CD4-positive, CD25-positive, alpha-beta regulatory T cell (primary cell): Measurements from ENCODE around the gene XBP1. TPM values are rescaled to one million over a fixed set of nuclear protein-coding genes. Genes with fewer than 3 reads are reported as not detected.

ENCODE experiments used
- ATAC-seq, 2 donors: fragments of 150-1000 bp; cut with Tn5 transposase; one replicate each; pipeline ENCODE4 v1.10.0; 2021; ENCODE audit warnings: low read depth in 2 of 2, moderate number of reproducible peaks in 2 of 2, moderate library complexity in 1 of 2
- DNase-seq, 3 donors: peaks; one replicate each; pipeline versions ENCODE4 v3.0.0 to v3.0.0-alpha.2; 2012 to 2022; ENCODE audit warnings: mixed read lengths in 1 of 3
- H3K27ac ChIP-seq: one replicate; pipeline ENCODE4 v1.7.0; 2013; ENCODE audit warnings: mild to moderate bottlenecking, low read length; ENCODE audit not compliant: insufficient read depth, poor library complexity, severe bottlenecking
- H3K27me3 ChIP-seq: one replicate; pipeline ENCODE4 v1.7.0; 2013; ENCODE audit warnings: low read length; ENCODE audit not compliant: control insufficient read depth, insufficient read depth
- H3K36me3 ChIP-seq: one replicate; pipeline ENCODE4 v1.7.0; 2013; ENCODE audit warnings: mild to moderate bottlenecking, low read length, moderate library complexity; ENCODE audit not compliant: control insufficient read depth, insufficient read depth
- H3K4me1 ChIP-seq: 2 replicates; pipeline ENCODE4 v1.7.0; 2013; ENCODE audit warnings: mild to moderate bottlenecking, low read length; ENCODE audit not compliant: insufficient read depth, control insufficient read depth, poor library complexity, severe bottlenecking
- H3K4me3 ChIP-seq: one replicate; pipeline ENCODE4 v1.7.0; 2013; ENCODE audit warnings: low read depth, mild to moderate bottlenecking, low read length, moderate library complexity
- H3K9me3 ChIP-seq, 2 experiments: 1 replicate in 1 of 2; 2 replicates in 1 of 2; pipeline ENCODE4 v1.7.0; 2013; ENCODE audit warnings: low read length in 2 of 2, mild to moderate bottlenecking in 1 of 2, moderate library complexity in 1 of 2; ENCODE audit not compliant: control insufficient read depth in 2 of 2
- H3K27ac Mint-ChIP-seq, 3 donors: one replicate each; pipeline ENCODE4 v1.8.0; 2020 to 2022; ENCODE audit warnings: mild to moderate bottlenecking in 3 of 3, mixed read lengths in 3 of 3, moderate library complexity in 2 of 3
- H3K27me3 Mint-ChIP-seq: one replicate; pipeline ENCODE4 v1.8.0; 2022; ENCODE audit warnings: mild to moderate bottlenecking, mixed read lengths
- H3K36me3 Mint-ChIP-seq: one replicate; pipeline ENCODE4 v1.8.0; 2020; ENCODE audit warnings: mixed read lengths
- H3K4me1 Mint-ChIP-seq, 4 donors: one replicate each; pipeline ENCODE4 v1.8.0; 2020 to 2022; ENCODE audit warnings: mixed read lengths in 4 of 4, mild to moderate bottlenecking in 1 of 4
- H3K4me3 Mint-ChIP-seq, 4 donors: one replicate each; pipeline ENCODE4 v1.8.0; 2020 to 2022; ENCODE audit warnings: mild to moderate bottlenecking in 4 of 4, mixed read lengths in 4 of 4, moderate library complexity in 3 of 4
- H3K9me3 Mint-ChIP-seq, 7 donors: one replicate each; pipeline ENCODE4 v1.8.0; 2020 to 2022; ENCODE audit warnings: mixed read lengths in 7 of 7, mild to moderate bottlenecking in 3 of 7, moderate library complexity in 2 of 7
- polyA plus RNA-seq, 4 donors: library from polyadenylated mRNA; unstranded; fragments of 300-500 nt; fragmentation: Illumina TruSeq; gene quantifications; one replicate each; pipeline ENCODE4 v1.2.3, GENCODE V29; 2021
- total RNA-seq: library from RNA; stranded (reverse); gene quantifications from one replicate; pipeline ENCODE4 v1.2.3, GENCODE V29; 2022

Gene XBP1
- total and polyA plus RNA-seq, 5 donors from 2014 or later, result 127 to 218 (median 145) TPM

- no peak overlapping the region for H3K27ac ChIP-seq
- H3K9me3 ChIP-seq, result no peaks in the 10 kb centered on the region
- H3K4me3 ChIP-seq, result no peak overlapping the region
- peaks cover 23% of the 10 kb centered on the region for H3K36me3 Mint-ChIP-seq
- H3K4me1 Mint-ChIP-seq, result peaks cover 11 to 54% (median 31%) of the 10 kb centered on the region in 4 donors
- no peak for DNase-seq
- H3K36me3 ChIP-seq, result peaks cover 61% of the 10 kb centered on the region
- no peaks in the 10 kb centered on the region for H3K27me3 ChIP-seq
- H3K4me3 Mint-ChIP-seq, result peak overlapping the region in 1 of 4 donors; percentile 7
- H3K9me3 Mint-ChIP-seq, result peaks cover 0 to 1% (median 0%) of the 10 kb centered on the region in 7 donors
- no peak for ATAC-seq
- peak overlapping the region in 1 of 3 donors; percentile 54 for H3K27ac Mint-ChIP-seq
- H3K27me3 Mint-ChIP-seq, result no peaks in the 10 kb centered on the region
- peaks cover 15% of the 10 kb centered on the region for H3K4me1 ChIP-seq
These were observed 20.5 kb downstream of the XBP1 start for GRCh38 chr22:28779833-28780232.

GRCh38 chr22:28774378-28774777 lies 26.0 kb downstream of the XBP1 start:
- H3K9me3 Mint-ChIP-seq, result no peaks in the 10 kb centered on the region
- no peaks in the 10 kb centered on the region for H3K27me3 Mint-ChIP-seq
- Histone ChIP-seq H3K9me3 (no peaks in the 10 kb centered on the region), H3K36me3 (peaks cover 14% of the 10 kb centered on the region), H3K27me3 (no peaks in the 10 kb centered on the region), H3K4me3 (peak overlapping the region; percentile 4), H3K4me1 (peaks cover 29% of the 10 kb centered on the region), H3K27ac (no peak overlapping the region)
- peaks cover 12% of the 10 kb centered on the region for H3K36me3 Mint-ChIP-seq
- peak overlapping the region; percentile 64 to 97 (median 86) for H3K4me3 Mint-ChIP-seq
- DNase-seq (no peak), ATAC-seq (no peak)
- peaks cover 12 to 57% (median 28%) of the 10 kb centered on the region in 4 donors for H3K4me1 Mint-ChIP-seq
- peak overlapping the region in 2 of 3 donors; percentile 26 to 87 for H3K27ac Mint-ChIP-seq

GRCh38 chr22:28773461-28773867 lies 26.9 kb downstream of the XBP1 start:
- peak overlapping the region; percentile 86 for H3K27ac ChIP-seq
- H3K27me3 Mint-ChIP-seq, result no peaks in the 10 kb centered on the region
- H3K4me3 Mint-ChIP-seq, result peak overlapping the region; percentile 93 to 100 (median 97)
- peaks cover 10 to 50% (median 28%) of the 10 kb centered on the region in 4 donors for H3K4me1 Mint-ChIP-seq
- DNase-seq (peak in 1 of 3 donors; percentile 58), ATAC-seq (no peak)
- peak overlapping the region; percentile 95 for H3K4me3 ChIP-seq
- peaks cover 12% of the 10 kb centered on the region for H3K36me3 Mint-ChIP-seq
- H3K27me3 ChIP-seq, result no peaks in the 10 kb centered on the region
- H3K9me3 Mint-ChIP-seq, result no peaks in the 10 kb centered on the region
- H3K36me3 ChIP-seq, result peaks cover 8% of the 10 kb centered on the region
- peak overlapping the region; percentile 72 to 96 (median 87) for H3K27ac Mint-ChIP-seq
- no peaks in the 10 kb centered on the region for H3K9me3 ChIP-seq
- H3K4me1 ChIP-seq, result peaks cover 24% of the 10 kb centered on the region

- no peaks in the 10 kb centered on the region for H3K9me3 ChIP-seq
- peak within 1 kb of the TSS; percentile 97 to 100 (median 98) for H3K4me3 Mint-ChIP-seq
- no peaks in the 10 kb centered on the region for H3K9me3 Mint-ChIP-seq
- H3K27ac ChIP-seq, result peak within 1 kb of the TSS; percentile 86
- peaks cover 12% of the 10 kb centered on the region for H3K36me3 Mint-ChIP-seq
- DNase-seq, result peak; percentile 89 to 97 (median 91)
- H3K4me1 Mint-ChIP-seq, result peaks cover 10 to 45% (median 26%) of the 10 kb centered on the region in 4 donors
- peaks cover 7% of the 10 kb centered on the region for H3K36me3 ChIP-seq
- ATAC-seq, result peak; percentile 95 to 96
- peaks cover 24% of the 10 kb centered on the region for H3K4me1 ChIP-seq
- peak within 1 kb of the TSS; percentile 87 to 96 (median 94) for H3K27ac Mint-ChIP-seq
- no peaks in the 10 kb centered on the region for H3K27me3 ChIP-seq
- H3K27me3 Mint-ChIP-seq, result no peaks in the 10 kb centered on the region
- H3K4me3 ChIP-seq, result peak within 1 kb of the TSS; percentile 95
These were observed 27.5 kb downstream of the XBP1 start, which contains the start of gene CCDC117 for GRCh38 chr22:28772633-28773460. CCDC117 (plus strand) TSS chr22:28772695; CDS start chr22:28772850, 155 bp downstream.

GRCh38 chr22:28771195-28771791 lies 29.1 kb downstream of the XBP1 start:
- H3K9me3 Mint-ChIP-seq, result no peaks in the 10 kb centered on the region
- peak overlapping the region in 3 of 4 donors; percentile 22 to 100 (median 32) for H3K4me3 Mint-ChIP-seq

GRCh38 chr22:28769394-28770085 lies 30.8 kb downstream of the XBP1 start:
- peak overlapping the region in 1 of 4 donors; percentile 85 for H3K4me3 Mint-ChIP-seq
- DNase-seq, result no peak

More at GRCh38 chr22:28771195-28771791, 29.1 kb downstream of the XBP1 start:
- Histone ChIP-seq H3K4me3 (no peak overlapping the region), H3K36me3 (peaks cover 3% of the 10 kb centered on the region), H3K4me1 (peaks cover 24% of the 10 kb centered on the region), H3K27ac (no peak overlapping the region), H3K27me3 (no peaks in the 10 kb centered on the region), H3K9me3 (no peaks in the 10 kb centered on the region)
- Mint-ChIP-seq H3K27me3 (no peaks in the 10 kb centered on the region), H3K36me3 (peaks cover 12% of the 10 kb centered on the region), H3K27ac (no peak overlapping the region), H3K4me1 (peaks cover 10 to 33% (median 24%) of the 10 kb centered on the region in 4 donors)
- DNase-seq (no peak), ATAC-seq (no peak)

GRCh38 chr22:28768701-28769393 lies 31.5 kb downstream of the XBP1 start:
- DNase-seq, result no peak
- Mint-ChIP-seq H3K27ac (no peak overlapping the region), H3K36me3 (peaks cover 5% of the 10 kb centered on the region), H3K4me3 (peak overlapping the region in 2 of 4 donors; percentile 13 to 85), H3K9me3 (peaks cover 0 to 1% (median 0%) of the 10 kb centered on the region in 7 donors), H3K4me1 (peaks cover 5 to 12% (median 10%) of the 10 kb centered on the region in 4 donors), H3K27me3 (peaks cover 4% of the 10 kb centered on the region)
- Histone ChIP-seq H3K27me3 (no peaks in the 10 kb centered on the region), H3K4me3 (no peak overlapping the region), H3K36me3 (no peaks in the 10 kb centered on the region), H3K9me3 (no peaks in the 10 kb centered on the region), H3K27ac (no peak overlapping the region), H3K4me1 (peaks cover 10% of the 10 kb centered on the region)
- no peak for ATAC-seq

More at GRCh38 chr22:28769394-28770085, 30.8 kb downstream of the XBP1 start:
- Mint-ChIP-seq H3K4me1 (peaks cover 7 to 16% (median 14%) of the 10 kb centered on the region in 4 donors), H3K27ac (no peak overlapping the region), H3K9me3 (no peaks in the 10 kb centered on the region), H3K36me3 (peaks cover 6% of the 10 kb centered on the region), H3K27me3 (peaks cover 4% of the 10 kb centered on the region)
- Histone ChIP-seq H3K36me3 (no peaks in the 10 kb centered on the region), H3K27ac (no peak overlapping the region), H3K27me3 (no peaks in the 10 kb centered on the region), H3K4me1 (peaks cover 16% of the 10 kb centered on the region), H3K9me3 (no peaks in the 10 kb centered on the region), H3K4me3 (no peak overlapping the region)
- ATAC-seq, result no peak
